NCI-H345 treated with DMSO at 0.1 percent for 48 hours (cell line): Measurements from ENCODE around the gene KRTAP12-2.
"Not testable (repeated sequence)": the region's sequence is repeated elsewhere in the genome, so short reads cannot be mapped to it uniquely, and the experiment has no call there.

ENCODE experiments used
- DNase-seq: peaks from one replicate; lab custom pipeline; 2025; ENCODE audit not compliant: unreplicated experiment; lab: John Stamatoyannopoulos, UW

The KRTAP12-2 gene

DNA sequence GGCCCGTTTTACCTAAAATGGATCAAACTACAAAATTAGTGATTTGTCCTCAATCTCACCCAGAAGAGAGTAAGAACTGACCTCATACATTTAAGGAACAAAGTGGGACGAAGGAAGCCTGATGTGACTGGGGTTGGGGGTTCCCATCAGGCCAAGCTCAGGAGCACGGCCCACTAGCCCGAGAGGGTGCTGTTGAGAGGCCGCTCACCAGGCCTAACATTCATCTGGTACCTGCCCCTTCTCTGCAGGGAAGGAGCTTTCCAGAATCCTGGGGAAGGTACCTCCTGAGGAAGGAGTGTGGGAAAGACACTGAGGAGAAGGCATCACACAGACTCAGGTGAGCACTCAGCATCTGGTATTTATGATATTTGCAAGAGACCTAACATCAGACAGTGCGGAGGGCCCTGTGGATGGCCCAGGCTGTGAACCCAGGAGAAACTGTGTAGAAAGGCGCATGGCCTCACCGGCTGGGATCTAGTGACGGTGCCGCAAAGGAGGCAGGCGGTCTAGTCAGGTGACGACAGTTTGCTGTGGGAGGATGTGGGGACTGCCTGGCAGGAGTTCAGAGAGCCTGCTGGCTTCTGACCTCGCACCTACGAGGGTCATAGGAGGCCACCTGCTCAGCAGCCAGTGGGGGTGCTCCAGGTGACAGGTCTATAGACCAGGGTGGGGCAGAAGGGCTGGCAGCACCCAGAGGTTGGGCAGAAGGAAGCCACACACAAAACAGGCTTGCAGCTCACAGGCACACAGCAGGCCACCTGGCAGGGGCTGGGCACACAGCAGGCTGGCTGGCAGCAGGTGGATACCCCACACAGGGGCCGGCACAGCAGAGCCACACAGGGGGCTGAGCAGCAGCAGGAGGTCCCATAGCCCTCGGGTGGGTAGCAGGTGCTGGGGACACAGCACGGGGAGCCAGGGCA is 12.8 kb downstream of the KRTAP12-2 start:
- DNase-seq: peak; percentile 87

DNA sequence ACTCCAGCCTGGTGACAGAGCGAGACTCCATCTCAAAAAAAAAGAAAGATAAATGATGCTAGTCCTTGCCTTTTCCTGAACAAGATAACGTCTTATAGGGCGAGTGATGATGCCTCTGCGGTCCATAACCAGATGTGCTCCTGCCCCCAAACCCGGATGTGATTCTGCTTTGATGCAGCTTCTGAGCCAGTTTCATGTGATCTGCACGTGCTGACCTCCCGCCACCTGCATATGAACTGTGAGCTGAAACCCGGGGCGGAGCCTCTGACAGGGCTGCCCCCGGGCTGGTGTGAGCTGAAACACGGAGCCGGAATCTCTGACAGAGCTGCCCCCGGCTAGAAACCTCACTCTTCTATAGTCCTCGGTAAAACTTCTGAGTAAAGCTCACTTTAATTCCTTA is 13.6 kb downstream of the KRTAP12-2 start:
- no peak for DNase-seq

DNA sequence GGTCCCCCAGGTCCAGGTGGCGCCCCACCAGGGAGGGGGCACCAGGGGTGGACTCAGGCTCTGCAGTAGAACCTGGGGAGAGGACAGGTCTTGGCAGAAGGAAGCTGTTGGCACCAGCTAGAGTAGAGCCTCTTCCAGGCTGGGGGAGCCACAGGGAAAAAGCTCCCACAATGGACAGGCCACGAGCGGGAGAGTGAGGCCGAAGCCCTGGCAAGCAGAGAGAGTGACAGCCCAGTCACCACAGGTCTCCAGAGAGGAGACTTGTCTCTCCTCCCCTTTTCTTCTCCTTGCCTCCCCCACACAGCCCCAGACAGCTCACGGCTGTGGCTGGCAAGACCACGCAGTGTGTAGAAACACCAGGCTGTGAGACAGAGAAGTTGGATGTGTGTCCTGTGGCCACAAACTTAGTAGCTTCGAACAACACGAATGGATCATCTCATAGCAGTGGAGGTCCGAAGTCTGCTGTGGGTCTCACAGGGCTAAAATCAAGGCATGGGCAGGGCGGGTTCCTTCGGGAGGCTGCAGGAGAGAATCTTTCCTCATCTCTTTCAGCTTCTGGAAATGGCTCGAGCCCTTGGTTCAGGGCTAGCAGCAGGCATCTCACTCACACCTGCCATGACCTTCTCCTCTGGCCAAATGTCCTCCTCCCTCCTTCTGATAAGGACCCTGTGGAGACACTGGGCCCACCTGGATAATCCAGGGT is 15.6 kb downstream of the KRTAP12-2 start:
- DNase-seq: no peak

DNA sequence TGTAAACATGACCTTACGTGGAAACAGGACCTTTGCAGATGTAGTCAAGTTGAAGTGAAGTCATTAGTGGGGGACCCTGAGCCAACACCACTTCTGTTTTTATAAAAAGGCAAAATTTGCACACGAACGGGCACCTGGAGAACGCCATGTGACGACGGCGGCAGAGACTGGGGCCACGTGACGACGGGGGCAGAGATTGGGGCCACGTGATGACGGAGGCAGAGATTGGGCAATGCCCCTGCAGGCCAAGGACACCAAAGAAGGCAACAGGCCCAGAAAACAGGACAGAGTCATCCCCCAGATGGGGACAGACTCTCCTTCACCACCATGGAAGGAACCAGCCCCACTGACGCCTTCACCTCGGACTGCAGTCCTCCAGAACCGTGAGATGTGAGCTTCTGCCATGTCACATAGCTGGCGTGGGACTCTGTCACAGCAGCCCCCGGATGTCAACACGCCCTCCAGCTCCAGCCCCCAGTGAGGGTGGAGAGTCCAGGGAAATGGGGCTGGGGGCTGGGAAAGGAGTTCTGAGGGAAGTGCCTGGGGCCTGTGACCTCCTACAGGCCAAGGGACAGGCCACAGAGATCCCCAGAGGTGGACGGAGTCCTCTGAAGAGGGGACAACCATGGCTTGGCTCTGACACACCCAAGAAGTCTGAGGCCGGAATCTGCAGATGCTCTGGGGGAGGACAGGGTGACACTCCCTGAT is 16.3 kb downstream of the KRTAP12-2 start:
- DNase-seq: no peak

DNA sequence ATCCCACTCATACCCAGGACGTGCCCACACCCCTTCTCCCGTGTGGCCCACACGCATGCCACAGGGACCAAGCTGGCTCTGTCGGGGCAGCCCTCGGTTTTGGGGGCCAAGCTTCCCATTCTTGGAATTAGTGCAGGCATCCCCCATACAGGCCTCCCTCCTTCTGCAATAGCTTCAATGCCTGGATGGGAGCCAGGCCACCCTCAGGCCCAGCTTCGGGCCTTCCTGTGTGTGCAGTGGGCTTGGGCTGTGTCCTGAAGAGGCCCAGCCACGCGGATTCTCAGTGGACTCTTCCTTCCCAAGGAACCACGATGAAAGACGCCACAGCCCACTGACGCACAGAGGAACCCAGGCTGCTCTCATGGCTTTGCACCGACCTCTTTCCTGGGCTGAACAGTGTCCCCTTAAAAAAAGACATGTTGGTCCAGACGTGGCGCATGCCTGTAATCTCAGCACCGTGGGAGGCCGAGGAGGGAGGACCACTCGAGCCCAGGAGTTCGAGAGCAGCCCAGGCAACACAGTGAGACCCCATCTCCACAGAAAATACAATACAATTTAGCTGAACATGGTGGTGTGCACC is 17.1 kb downstream of the KRTAP12-2 start:
- DNase-seq: no peak

DNA sequence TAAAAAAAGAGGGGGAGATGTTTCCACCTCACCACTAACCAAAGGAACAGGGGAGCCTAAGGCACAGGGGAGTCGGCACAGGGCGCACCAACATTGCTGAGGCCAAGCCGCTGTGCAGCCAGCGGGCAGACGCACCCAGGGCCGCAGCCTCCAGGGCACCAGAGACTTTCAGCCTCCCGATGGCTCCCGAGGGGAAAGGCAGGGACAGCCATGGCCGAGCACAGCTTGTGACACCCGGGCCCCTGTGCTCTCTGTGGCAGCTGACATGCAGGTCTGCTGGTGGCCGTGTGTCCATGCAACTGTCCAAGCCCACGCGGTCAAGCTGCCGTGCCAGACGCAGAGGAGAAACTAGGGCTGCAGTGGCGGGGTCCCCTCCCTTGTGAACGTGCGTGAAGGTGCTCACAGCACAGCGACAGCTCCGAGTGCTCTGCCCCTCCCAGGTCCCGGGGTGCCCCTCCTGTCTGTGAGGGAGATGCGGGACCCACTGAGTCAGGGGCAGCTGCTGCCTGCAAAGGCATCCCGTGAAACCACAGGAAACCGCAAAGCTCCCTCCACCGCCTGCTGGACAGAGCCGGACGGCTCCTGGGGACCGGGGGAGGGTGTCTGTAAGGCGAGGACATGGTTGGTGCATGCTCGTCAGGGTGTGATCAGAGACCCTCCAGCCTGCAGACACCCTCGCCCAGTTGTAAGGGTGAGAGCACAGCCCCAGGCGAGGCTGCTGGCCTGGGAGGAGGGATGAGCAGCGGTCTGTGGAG is 18.0 kb downstream of the KRTAP12-2 start:
- DNase-seq: no peak

DNA sequence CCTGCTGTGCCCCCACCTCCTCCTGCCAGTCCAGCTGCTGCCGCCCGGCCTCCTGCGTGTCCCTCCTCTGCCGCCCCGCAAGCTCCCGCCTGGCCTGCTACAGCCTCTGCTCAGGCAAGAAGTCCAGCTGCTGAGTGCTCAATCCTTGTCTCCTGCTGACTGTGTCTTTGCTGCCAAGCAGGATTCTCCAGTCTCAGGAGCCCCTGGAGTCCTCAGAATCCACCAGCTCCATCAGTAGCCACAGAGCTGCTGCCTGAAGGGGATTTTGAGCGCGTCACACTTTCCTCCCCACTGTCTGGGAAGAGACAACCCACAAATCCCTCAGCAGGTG is 19.5 kb downstream of the KRTAP12-2 start:
- peak; percentile 76 for DNase-seq

DNA sequence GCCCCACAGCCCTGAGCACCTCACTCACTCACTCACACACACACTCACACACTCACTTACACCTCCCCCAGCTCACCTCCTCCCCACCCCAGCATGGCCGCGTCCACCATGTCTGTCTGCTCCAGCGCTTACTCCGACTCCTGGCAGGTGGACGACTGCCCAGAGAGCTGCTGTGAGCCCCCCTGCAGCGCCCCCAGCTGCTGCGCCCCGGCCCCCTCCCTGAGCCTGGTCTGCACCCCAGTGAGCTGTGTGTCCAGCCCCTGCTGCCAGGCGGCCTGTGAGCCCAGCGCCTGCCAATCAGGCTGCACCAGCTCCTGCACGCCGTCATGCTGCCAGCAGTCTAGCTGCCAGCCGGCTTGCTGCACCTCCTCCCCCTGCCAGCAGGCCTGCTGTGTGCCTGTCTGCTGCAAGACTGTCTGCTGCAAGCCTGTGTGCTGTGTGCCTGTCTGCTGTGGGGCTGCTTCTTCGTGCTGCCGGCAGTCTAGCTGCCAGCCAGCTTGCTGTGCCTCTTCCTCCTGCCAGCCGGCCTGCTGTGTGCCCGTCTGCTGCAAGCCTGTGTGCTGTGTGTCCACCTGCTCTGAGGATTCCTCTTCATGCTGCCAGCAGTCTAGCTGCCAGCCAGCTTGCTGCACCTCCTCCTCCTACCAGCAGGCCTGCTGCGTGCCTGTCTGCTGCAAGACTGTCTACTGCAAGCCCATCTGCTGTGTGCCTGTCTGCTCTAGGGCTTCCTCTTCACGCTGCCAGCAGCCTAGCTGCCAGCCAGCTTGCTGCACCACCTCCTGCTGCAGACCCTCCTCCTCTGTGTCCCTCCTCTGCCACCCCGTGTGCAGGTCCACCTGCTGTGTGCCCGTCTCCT is 20.1 kb downstream of the KRTAP12-2 start, which contains the start of gene KRTAP10-11:
TSS of gene KRTAP10-11 (plus strand) at position 49 of the 856 bp plus-strand sequence. CDS start at position 94, 45 bp downstream.
- not testable (repeated sequence) for DNase-seq

DNA sequence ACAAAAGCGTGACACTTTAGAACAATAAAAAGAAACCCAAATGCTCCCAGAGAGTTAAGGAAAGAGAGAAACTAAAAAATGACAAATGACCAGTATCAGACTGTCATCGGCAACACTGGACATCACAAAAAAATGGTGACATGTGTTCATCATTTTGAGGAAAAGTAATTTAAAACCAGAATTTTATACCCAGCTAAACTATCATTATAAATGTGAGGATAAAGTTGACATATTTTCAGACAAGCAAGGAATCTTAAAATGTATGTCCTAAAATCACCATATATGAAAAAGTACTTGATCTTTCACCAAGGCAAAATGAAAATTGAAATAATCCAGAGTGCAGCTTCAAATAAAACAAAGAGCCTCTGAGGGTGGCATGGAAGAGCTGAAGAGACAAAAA is 21.8 kb downstream of the KRTAP12-2 start:
- DNase-seq: no peak

DNA sequence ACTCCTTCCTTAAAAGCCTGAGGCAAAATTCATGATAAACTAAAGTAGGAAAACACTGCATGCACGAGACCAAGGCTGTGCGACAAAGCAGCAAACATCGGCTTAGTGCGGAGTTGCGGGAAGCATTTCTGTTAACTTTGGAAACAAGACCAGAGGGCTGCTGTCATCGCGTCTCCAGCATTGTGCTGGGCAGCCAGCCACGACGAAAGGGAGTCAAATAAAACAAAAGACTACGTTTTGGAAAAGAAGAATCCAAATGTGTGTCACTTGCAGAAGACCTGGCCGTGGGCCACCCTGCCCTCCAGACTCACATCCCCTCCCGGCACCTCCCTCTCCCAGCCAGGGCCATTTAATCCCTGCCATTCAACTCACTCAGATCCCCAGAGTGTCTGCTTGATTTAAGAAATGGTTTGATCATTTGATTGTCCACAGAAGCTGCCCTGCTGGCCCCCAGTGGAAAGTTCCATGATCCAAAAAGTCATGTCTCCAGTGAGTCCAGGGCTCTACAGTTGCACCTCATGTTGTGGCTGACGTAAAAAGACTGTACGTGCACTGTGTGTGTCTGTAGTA is 22.9 kb downstream of the KRTAP12-2 start:
- DNase-seq: no peak

DNA sequence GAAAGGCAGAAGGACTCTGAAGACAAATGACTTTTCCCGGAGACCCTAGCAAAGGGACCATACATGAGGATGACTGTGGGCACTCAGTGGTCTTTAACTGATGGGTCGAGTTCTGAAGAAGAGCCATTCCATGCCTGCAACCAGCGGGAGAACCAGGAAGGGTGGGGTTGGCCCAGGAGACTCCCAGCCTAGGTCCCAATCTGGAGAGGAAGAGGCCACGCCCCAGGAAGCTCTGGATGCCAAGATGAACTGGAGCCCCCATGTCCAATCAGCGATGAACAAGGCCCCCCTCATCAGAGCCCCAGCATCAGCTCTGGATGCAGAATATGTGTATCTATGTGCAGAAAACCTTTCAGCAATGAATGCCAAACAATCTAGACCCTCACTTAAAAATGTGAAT is 26.0 kb downstream of the KRTAP12-2 start:
- no peak for DNase-seq

DNA sequence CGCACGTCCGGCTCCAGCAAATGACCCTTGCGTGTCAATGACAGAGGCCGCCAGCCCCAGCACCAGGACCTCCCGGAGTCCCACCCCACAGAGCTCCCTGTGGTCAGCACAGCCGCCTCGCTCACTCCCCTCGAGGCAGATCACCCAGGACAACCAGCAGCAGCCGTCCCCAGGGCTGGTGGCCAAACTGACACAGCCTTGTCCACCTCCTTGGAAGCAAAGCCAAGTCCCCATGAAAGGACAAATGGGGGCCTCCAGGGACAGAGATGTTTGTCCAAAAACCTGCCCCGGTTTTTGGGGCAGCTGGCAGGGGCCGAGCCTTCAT is 27.4 kb downstream of the KRTAP12-2 start:
- no peak for DNase-seq

DNA sequence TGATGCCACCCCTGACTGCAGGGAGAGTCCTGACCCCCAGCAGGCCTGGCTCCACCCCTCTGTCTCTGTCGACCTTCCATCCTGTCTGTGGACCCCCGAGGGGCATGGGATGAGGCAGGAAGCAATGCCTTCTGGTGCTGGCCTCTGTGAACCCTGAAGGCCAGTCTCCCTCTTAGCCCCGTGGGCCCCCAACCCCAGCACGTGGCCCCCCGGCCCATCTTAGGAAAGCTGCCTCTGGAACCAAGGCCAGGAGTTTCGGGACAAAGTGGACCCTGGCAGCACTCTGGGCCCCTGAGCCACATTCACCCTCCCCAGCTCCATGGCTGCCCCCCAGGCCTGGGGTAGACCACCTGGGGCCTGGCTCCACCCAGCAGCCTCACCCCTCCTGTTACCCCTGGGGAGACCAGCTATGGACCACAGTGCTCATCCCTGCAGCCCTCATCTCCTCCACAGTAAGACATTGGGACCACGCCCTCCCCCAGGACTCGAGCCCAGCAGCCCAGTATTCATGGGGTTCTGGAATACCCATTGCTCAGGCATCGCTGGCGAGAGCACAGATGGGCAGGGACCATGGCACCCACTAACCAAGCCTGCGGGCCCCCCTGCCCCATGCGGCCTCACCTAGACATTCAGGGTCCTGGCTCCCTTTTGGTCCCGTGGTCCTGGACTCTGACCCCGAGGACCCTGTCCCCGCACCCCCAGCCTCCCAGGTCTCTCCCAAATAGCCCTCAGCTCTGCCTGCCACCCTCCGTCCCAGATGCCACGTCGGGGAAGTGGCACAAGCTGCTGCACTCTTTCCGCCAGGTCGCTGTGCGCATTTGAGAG is 28.0 kb downstream of the KRTAP12-2 start:
- not testable (repeated sequence) for DNase-seq

DNA sequence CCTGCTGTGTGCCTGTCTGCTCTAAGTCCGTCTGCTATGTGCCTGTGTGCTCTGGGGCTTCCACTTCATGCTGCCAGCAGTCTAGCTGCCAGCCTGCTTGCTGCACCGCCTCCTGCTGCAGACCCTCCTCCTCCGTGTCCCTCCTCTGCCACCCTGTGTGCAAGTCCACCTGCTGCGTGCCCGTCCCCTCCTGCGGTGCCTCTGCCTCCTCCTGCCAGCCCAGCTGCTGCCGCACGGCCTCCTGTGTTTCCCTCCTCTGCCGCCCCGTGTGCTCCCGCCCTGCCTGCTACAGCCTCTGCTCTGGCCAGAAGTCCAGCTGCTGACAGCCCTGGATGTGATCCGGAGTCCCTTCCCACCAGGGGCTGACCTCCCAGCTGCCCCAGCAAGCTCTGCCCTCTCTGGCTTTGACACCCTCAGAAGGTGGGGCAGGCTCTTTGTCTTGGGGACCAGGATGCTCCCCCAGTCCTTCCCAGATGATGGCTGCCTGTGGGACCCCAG is 28.8 kb downstream of the KRTAP12-2 start:
- DNase-seq: not testable (repeated sequence)

DNA sequence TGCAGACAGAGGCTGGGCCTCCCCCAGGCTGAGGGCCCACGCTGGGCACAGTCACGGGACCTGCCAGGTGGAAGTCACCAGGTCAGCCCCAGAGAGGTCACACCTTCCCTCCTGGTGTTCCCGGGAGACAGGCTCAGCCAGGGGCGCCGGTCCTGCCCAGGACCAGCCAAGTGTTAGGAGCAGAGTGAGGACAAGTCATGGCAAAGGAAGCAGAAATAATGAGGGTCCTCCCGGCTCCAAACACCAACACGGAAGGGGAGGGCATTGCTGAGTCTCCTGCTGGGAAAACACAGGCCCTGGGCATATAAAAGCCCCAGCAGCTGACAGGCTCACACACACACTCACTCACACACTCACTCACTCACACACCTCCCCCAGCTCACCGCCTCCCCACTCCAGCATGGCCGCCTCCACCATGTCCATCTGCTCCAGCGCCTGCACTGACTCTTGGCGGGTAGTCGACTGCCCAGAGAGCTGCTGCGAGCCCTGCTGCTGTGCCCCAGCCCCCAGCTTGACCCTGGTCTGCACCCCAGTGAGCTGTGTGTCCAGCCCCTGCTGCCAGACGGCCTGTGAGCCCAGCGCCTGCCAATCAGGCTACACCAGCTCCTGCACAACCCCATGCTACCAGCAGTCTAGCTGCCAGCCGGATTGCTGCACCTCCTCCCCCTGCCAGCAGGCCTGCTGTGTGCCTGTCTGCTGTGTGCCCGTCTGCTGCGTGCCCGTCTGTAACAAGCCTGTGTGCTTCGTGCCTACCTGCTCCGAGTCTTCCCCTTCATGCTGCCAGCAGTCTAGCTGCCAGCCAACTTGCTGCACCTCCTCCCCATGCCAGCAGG is 29.5 kb downstream of the KRTAP12-2 start, which contains the start of gene KRTAP10-10:
TSS of gene KRTAP10-10 (plus strand) at position 339 of the 833 bp plus-strand sequence. CDS start at position 401, 62 bp downstream.
- DNase-seq: no peak

DNA sequence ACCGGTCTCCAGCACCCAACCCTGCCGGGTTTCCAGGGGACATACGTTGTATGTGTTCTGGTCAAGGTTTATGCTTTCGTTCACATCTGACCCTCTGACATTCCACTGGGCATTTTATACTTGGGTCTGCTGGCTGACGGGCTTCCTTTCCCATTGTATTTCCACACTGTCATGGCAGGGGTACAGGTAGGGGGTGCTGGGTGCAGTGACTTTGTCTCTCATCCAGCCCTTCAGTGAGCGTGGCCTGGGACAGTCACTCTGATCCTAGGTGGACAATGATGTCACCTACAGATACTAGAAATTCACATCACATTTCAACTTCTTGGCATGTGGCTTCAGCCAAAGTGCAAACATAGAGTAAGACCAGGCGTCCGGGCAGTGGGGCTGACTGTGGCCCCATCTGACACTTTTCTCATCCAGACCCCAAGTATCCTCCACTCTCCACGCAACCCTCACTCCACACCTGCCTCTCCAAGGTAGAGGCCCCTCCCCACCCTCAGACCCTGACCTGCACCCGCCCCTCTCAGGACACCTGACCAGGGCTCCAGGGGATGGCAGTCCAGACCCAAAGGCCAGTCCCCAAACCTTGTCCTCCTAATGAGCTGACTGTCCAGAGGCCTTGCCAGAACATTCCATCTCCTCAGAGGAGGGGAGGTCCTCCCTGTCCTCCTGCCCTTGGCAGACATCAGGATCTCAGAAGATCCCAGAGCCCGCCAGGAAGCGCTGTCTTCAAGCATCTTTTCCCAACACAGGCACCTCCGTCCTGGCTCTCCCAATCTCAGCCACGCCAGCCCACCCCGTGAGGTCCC is 30.3 kb downstream of the KRTAP12-2 start:
- no peak for DNase-seq
